ENCODE data around the gene SLC34A3.

Gene SLC34A3

DNA sequence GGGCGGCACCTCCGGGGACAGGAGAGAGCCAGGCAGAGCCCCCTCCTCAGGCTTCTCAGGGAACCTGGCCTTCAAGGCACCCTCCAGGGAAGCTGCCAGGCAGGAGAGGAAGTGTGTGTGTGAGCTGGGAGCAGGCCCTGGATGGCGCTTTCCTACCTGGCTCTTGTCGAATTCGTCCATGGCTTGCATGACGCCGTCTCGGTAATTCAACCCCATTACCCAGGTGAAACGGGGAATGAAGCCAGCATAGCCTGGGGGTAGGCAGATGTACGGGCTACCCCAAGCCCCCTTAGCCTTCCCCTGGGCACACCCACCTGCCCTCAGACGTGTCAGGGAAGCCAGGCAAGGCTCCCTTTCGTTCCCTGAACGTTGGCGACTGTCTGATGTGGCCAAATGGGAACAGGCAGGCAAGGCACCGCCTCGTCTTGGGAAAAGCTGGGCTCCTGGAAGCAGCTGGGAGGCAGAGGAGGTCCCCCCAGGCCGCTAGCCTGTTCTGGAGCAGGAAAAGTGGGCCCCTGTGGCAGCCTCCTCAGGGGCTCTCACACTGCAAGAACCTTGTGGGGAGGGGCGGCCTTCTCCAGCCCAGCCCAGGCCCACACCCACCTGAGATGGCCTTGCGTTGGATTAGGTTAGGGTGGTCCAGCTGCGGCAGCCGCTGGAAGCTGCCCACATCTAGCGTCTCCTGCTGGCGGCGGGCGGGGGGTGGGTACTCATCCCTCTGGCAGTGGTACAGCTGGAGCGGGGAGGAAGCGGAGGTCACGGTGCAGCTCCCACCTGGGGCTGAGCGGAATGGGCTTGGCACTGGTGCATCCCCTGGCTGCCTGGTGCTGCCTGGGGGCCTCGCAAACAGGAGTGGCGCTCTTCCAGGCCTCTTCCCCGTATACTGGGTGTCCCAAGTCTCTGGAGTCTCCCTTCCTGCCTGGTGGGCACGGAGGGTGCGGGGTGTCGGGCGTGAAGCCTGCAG lies 14.1 kb downstream of the SLC34A3 start:
- DNase-seq (ENCODE audit: low read depth): no peak
- TF ChIP-seq, protein P1, sequence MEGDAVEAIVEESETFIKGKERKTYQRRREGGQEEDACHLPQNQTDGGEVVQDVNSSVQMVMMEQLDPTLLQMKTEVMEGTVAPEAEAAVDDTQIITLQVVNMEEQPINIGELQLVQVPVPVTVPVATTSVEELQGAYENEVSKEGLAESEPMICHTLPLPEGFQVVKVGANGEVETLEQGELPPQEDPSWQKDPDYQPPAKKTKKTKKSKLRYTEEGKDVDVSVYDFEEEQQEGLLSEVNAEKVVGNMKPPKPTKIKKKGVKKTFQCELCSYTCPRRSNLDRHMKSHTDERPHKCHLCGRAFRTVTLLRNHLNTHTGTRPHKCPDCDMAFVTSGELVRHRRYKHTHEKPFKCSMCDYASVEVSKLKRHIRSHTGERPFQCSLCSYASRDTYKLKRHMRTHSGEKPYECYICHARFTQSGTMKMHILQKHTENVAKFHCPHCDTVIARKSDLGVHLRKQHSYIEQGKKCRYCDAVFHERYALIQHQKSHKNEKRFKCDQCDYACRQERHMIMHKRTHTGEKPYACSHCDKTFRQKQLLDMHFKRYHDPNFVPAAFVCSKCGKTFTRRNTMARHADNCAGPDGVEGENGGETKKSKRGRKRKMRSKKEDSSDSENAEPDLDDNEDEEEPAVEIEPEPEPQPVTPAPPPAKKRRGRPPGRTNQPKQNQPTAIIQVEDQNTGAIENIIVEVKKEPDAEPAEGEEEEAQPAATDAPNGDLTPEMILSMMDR (conservative IDR thresholded peaks at IDR 0.05; ENCODE audit: control insufficient read depth, insufficient read depth, low read depth, low read length): no peak
- H3K4me3 ChIP-seq (ENCODE audit: control insufficient read depth, low read depth, low read length): no peak overlapping the region

- DNase-seq (ENCODE audit: low read depth): no peak
- TF ChIP-seq, protein P1 (conservative IDR thresholded peaks at IDR 0.05; ENCODE audit: control insufficient read depth, insufficient read depth, low read depth, low read length): no peak
- H3K4me3 ChIP-seq (ENCODE audit: control insufficient read depth, low read depth, low read length): no peak overlapping the region
Observed at GRCh38 chr9:137245450-137246421, 15.0 kb downstream of the SLC34A3 start.

- TF ChIP-seq, protein P1 (conservative IDR thresholded peaks at IDR 0.05; ENCODE audit: control insufficient read depth, insufficient read depth, low read depth, low read length): no peak
- DNase-seq (ENCODE audit: low read depth): no peak
- no peak overlapping the region for H3K4me3 ChIP-seq (ENCODE audit: control insufficient read depth, low read depth, low read length)
Observed at GRCh38 chr9:137247135-137247915, 16.6 kb downstream of the SLC34A3 start.

DNA sequence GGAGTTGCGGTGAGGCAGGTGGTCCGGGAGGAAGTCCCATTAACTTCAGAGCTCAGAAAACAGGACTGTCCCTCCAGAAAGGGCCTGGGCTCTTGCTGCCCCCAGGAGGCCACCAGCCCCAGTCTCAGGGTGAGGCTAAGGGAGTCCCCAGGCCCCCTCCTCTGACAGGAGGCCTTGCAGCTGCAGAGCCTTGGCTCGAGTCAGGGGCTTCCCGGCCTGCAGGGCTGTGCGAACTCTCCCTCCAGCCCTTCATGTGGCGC lies 17.1 kb downstream of the SLC34A3 start:
- TF ChIP-seq, protein P1 (conservative IDR thresholded peaks at IDR 0.05; ENCODE audit: control insufficient read depth, insufficient read depth, low read depth, low read length): no peak
- no peak for DNase-seq (ENCODE audit: low read depth)
- H3K4me3 ChIP-seq (ENCODE audit: control insufficient read depth, low read depth, low read length): no peak overlapping the region

DNA sequence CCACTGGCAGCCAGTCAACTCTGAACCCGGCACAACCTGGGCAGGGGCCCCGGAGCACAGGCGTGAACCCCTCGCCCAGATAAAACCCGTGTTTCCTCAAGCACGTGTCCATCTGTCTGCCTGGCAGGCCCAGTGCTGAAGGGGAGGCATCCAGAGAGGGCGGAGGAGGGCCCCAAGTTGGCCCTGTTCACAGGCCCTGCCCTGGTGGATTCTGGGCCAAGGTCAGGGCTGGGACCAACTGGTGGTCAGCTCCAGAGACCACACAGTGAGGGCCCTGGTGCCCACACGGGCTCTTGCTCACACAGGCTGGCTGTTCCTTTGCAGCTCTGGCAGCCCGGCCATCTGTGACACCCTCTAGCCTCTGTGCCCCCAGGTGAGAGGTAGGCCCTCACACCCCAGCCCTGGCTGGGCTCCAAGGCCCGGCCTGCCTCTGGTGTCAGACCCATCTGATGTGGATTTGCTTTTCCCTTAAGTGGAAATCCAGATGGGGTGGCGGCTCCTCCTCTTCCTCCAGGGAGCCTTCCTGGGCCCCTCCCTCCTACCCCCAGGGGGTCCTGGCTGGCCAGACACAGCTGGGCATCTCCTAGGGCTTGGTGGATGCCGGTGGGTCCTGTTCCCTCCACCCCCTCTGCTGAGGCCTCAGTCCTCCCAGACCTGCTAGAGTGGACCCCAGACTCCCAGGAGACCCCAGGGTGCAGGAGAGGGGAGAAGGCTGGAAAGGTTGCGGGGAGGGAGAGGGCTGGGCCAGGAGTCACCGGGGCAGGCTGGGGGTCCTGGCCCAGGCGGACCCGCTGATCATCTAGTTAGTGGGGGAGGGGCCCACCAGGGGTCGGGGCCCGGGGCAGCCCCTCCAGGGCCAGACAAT lies 19.9 kb downstream of the SLC34A3 start:
- no peak for DNase-seq (ENCODE audit: low read depth)
- TF ChIP-seq, protein P1 (conservative IDR thresholded peaks at IDR 0.05; ENCODE audit: control insufficient read depth, insufficient read depth, low read depth, low read length): no peak
- no peak overlapping the region for H3K4me3 ChIP-seq (ENCODE audit: control insufficient read depth, low read depth, low read length)

All from fibroblast of mammary gland (primary cell).